Mucosa of descending colon (tissue), 3 donors: ENCODE measurements around the gene GLRA2. TPM values are rescaled to one million over a fixed set of nuclear protein-coding genes. Genes with fewer than 3 reads are reported as not detected.

Source experiments
- ATAC-seq: fragments of 200-7000 bp; cut with Tn5 transposase; one replicate; pipeline ENCODE4 v1.9.1; 2020; ENCODE audit warnings: mild to moderate bottlenecking, moderate library complexity
- DNase-seq, 3 donors: peaks; one replicate each; pipeline ENCODE4 v3.0.0-alpha.2; 2020
- H3K36me3 ChIP-seq: fragments of 200-600 bp; one replicate; pipeline ENCODE4 v1.8.0; 2021; ENCODE audit warnings: low read depth, mild to moderate bottlenecking
- H3K4me1 ChIP-seq: fragments of 200-600 bp; one replicate; pipeline ENCODE4 v1.8.0; 2021; ENCODE audit warnings: low read depth, mild to moderate bottlenecking
- H3K4me3 ChIP-seq: fragments of 200-600 bp; one replicate; pipeline ENCODE4 v1.8.0; 2021; ENCODE audit warnings: mild to moderate bottlenecking
- H3K9me3 ChIP-seq: fragments of 200-600 bp; one replicate; pipeline ENCODE4 v1.8.0; 2021; ENCODE audit warnings: mild to moderate bottlenecking
- intact Hi-C, 2 donors: fragments of 100-400 bp; cut with DNase I in 1 of 2; cut with micrococcal nuclease in 1 of 2; formaldehyde crosslinking; loops; one replicate each; pipeline versions ENCODE4 v1.11.0 to v1.11.1; 2022; cut with DNase I, micrococcal nuclease
- total RNA-seq, 3 donors: library from RNA; stranded (reverse); fragmentation: NEBNext Ultra II Directional in 2 of 3; extraction: Animal tissue kit (Norgen Biotek cat#: 25700) in 2 of 3; gene quantifications; one replicate each; pipeline versions ENCODE4 v1.2.1 to v1.2.4, GENCODE V29; 2021 to 2023
- TF ChIP-seq, protein P1 (sequence below): fragments of 200-600 bp; IDR thresholded peaks from one replicate; pipeline ENCODE4 v1.8.0; 2022; ENCODE audit warnings: antibody characterized with exemption, mild to moderate bottlenecking
- donor health status: DM: no; HTN: no; CAD: no; lungs with moderate emphysema.
- donor health status: DM: no; HTN: no; CAD: no.
- donor health status: DM: no; HTN: yes; CAD: no.

The GLRA2 gene
- total RNA-seq, 3 donors from 2014 or later: 0.57 to 3.2 (median 1.5) TPM

DNA sequence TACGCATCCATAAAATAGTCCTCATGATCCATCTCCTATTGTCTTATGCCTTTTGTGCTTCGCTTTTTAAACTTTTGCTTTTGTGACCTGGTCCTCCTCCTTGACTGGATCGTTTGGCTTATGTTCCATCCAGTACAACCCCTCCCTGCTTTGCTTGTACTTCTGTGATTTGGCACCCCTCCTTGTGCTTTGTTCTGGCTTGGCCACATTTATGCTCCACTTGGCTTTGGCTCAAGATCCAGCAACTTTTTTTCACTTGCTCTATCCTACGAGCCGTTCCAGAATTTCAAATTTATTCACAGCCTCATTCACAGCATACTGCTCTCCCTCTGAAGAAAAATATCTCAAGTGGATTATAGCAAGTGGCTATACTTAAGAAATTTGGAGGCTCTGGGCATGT is 28.0 kb upstream of the GLRA2 start:
- TF ChIP-seq, protein P1, sequence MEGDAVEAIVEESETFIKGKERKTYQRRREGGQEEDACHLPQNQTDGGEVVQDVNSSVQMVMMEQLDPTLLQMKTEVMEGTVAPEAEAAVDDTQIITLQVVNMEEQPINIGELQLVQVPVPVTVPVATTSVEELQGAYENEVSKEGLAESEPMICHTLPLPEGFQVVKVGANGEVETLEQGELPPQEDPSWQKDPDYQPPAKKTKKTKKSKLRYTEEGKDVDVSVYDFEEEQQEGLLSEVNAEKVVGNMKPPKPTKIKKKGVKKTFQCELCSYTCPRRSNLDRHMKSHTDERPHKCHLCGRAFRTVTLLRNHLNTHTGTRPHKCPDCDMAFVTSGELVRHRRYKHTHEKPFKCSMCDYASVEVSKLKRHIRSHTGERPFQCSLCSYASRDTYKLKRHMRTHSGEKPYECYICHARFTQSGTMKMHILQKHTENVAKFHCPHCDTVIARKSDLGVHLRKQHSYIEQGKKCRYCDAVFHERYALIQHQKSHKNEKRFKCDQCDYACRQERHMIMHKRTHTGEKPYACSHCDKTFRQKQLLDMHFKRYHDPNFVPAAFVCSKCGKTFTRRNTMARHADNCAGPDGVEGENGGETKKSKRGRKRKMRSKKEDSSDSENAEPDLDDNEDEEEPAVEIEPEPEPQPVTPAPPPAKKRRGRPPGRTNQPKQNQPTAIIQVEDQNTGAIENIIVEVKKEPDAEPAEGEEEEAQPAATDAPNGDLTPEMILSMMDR: no peak
- intact Hi-C loops: no loop called here

DNA sequence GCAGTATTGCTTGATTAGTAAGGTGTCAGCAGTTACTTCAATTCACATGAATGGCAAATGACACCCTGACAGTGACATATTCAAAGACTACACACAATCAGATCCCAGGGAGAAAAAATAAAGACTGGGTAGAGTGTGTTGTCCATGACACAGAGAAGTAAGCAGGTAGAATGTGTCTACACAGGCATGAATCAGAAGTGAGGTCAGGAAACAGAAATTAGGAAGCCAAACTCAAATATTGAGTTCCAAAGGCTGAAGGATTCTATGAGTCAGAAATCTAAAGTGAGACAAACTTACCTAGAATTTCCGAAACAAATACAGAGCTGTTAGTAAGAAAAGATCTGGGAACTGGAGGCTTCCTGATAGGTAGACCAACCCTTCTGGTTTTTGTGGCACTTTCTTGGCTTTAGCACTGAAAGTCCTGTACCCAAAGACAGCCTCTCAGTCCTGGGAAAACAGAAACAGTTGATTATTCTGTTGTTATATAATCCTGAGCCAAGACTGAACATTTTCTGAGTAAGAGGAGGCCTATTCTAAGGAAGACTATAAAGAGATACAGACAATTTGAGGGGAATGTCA is 24.3 kb upstream of the GLRA2 start:
- DNase-seq (no peak), ATAC-seq (peak; percentile 43)
- no peaks in the 10 kb centered on the region for H3K4me1 ChIP-seq
- no peaks in the 10 kb centered on the region for H3K9me3 ChIP-seq
- no peak overlapping the region for H3K4me3 ChIP-seq
- intact Hi-C loops: no loop called here
- H3K36me3 ChIP-seq: no peaks in the 10 kb centered on the region
- TF ChIP-seq, protein P1: no peak

More for the DNA sequence above, 28.0 kb upstream of the GLRA2 start:
- no peak overlapping the region for H3K4me3 ChIP-seq
- no peaks in the 10 kb centered on the region for H3K9me3 ChIP-seq
- DNase-seq (peak in 1 of 3 donors; percentile 3), ATAC-seq (no peak)
- H3K36me3 ChIP-seq: no peaks in the 10 kb centered on the region
- H3K4me1 ChIP-seq: no peaks in the 10 kb centered on the region

DNA sequence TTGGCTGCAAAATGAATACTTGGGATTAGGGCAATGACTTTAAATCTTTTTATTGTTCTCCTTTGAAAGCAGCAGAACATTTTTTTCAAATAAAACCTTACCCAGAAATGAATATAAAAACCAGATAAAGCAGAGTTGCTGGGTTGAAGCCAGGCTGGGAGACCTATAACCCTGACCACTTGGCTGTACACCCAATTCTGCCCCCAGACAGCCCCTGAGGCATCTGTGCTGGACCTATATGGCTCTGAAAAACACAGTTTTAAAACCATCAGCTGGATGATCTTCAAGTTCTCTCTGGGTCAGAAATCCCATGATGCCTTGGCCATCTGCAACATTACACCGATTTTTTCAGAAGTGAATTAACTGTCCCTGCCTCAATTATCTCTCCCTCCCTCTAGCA is 23.7 kb upstream of the GLRA2 start:
- Histone ChIP-seq H3K4me3 (no peak overlapping the region), H3K36me3 (no peaks in the 10 kb centered on the region), H3K4me1 (no peaks in the 10 kb centered on the region), H3K9me3 (no peaks in the 10 kb centered on the region)
- TF ChIP-seq, protein P1: no peak
- ATAC-seq (no peak), DNase-seq (no peak)
- intact Hi-C loops: no loop called here

- TF ChIP-seq, protein P1: no peak
- Histone ChIP-seq H3K36me3 (no peaks in the 10 kb centered on the region), H3K4me1 (no peaks in the 10 kb centered on the region), H3K4me3 (no peak overlapping the region), H3K9me3 (no peaks in the 10 kb centered on the region)
- ATAC-seq: no peak
- intact Hi-C loops: no loop called here
- no peak for DNase-seq
These were observed 22.5 kb upstream of the GLRA2 start for GRCh38 chrX:14506866-14507265.

DNA sequence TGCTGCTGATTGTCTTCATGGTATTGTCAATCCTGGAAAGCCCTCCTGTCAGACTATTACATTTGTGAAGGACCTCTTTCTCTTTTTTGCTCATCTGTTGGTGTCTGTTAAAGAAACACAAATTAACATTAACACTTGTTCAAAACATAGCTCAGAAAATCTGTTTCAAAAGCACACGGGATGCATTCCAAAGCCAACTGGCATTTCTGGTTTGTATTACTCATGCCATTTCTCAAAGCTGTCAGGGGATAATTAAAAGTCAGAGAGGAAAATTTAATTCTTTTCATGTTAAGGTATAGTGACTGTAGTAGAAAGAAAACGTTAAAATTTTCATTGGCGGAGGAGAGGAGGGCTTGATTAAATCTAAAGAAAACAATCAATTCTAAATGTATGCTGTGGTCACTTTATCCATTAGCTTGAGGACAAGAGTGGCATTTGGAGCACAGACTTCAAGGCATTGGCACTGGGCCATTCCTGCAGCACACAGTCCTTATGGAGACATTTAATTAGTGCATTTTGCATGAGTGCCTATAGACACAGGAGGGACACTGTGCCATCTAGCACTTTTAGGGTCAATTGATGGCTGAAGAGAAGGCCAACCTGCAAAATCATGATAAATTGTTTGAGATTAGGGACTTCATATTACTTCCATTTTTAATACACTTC is 21.2 kb upstream of the GLRA2 start:
- TF ChIP-seq, protein P1: no peak
- no peak for ATAC-seq
- intact Hi-C loops: no loop called here
- no peaks in the 10 kb centered on the region for H3K4me1 ChIP-seq
- H3K4me3 ChIP-seq: no peak overlapping the region
- H3K36me3 ChIP-seq: no peaks in the 10 kb centered on the region
- DNase-seq: no peak
- no peaks in the 10 kb centered on the region for H3K9me3 ChIP-seq
